Fibroblast of lung (primary cell): Measurements from ENCODE around the gene CYP51A1.

Experiments used
- CTCF ChIP-seq, 2 donors: IDR thresholded peaks in 1 of 2; conservative IDR thresholded peaks in 1 of 2; 1 replicate in 1 of 2; 2 replicates in 1 of 2; pipeline ENCODE4 v1.5.1; 2011 to 2012; ENCODE audit warnings: low read length in 2 of 2, control low read depth in 1 of 2, inconsistent platforms in 1 of 2, low read depth in 1 of 2, mild to moderate bottlenecking in 1 of 2
- EZH2 ChIP-seq: IDR thresholded peaks from 2 replicates; pipeline ENCODE4 v1.5.1; 2012; ENCODE audit warnings: low read length, control low read depth, mild to moderate bottlenecking; ENCODE audit errors: missing control alignments

GRCh38 chr7:92131764-92132330, 2.4 kb downstream of the CYP51A1 start:
- no peak for TF ChIP-seq EZH2
- TF ChIP-seq CTCF (conservative IDR thresholded peaks at IDR 0.05 in 1 of 2, IDR thresholded peaks at IDR 0.05 in 1 of 2; ENCODE audit: low read depth in 1 of 2, low read length in 2 of 2) = no peak
